SW480 (cell line): ENCODE results near the gene RAPGEF2.

Experiments
- DNase-seq: peaks from one replicate; pipeline ENCODE4 v3.0.0-alpha.2; 2016; ENCODE audit warnings: low spot score

RAPGEF2 gene

GRCh38 chr4:159279084-159279483 lies 176.2 kb downstream of the RAPGEF2 start:
- DNase-seq = no peak

GRCh38 chr4:159280442-159281172 lies 177.7 kb downstream of the RAPGEF2 start:
- DNase-seq = no peak

- DNase-seq = no peak
Measured at GRCh38 chr4:159281771-159282170, 178.9 kb downstream of the RAPGEF2 start.

GRCh38 chr4:159282329-159282728 lies 179.4 kb downstream of the RAPGEF2 start:
- no peak for DNase-seq

GRCh38 chr4:159282944-159283343 lies 180.1 kb downstream of the RAPGEF2 start:
- no peak for DNase-seq

GRCh38 chr4:159283696-159284095 lies 180.8 kb downstream of the RAPGEF2 start:
- no peak for DNase-seq

GRCh38 chr4:159284113-159284512 lies 181.2 kb downstream of the RAPGEF2 start:
- DNase-seq = no peak

- DNase-seq = no peak
Measured at GRCh38 chr4:159284733-159285132, 181.9 kb downstream of the RAPGEF2 start.

- DNase-seq = no peak
Measured at GRCh38 chr4:159287767-159288166, 184.9 kb downstream of the RAPGEF2 start.

- no peak for DNase-seq
Measured at GRCh38 chr4:159289682-159290081, 186.8 kb downstream of the RAPGEF2 start.

GRCh38 chr4:159290321-159291030 lies 187.6 kb downstream of the RAPGEF2 start:
- DNase-seq = no peak

GRCh38 chr4:159291176-159291575 lies 188.3 kb downstream of the RAPGEF2 start:
- no peak for DNase-seq

GRCh38 chr4:159292137-159292896 lies 189.4 kb downstream of the RAPGEF2 start:
- DNase-seq = no peak

GRCh38 chr4:159293811-159294515 lies 191.1 kb downstream of the RAPGEF2 start:
- DNase-seq = no peak

- no peak for DNase-seq
Measured at GRCh38 chr4:159296061-159296460, 193.2 kb downstream of the RAPGEF2 start.

- no peak for DNase-seq
Measured at GRCh38 chr4:159297091-159297490, 194.2 kb downstream of the RAPGEF2 start.

- DNase-seq = no peak
Measured at GRCh38 chr4:159298502-159298901, 195.6 kb downstream of the RAPGEF2 start.

GRCh38 chr4:159303435-159303834 lies 200.6 kb downstream of the RAPGEF2 start:
- no peak for DNase-seq

- no peak for DNase-seq
Measured at GRCh38 chr4:159305129-159305528, 202.2 kb downstream of the RAPGEF2 start.

- DNase-seq = no peak
Measured at GRCh38 chr4:159307929-159308328, 205.1 kb downstream of the RAPGEF2 start.

GRCh38 chr4:159308566-159309340 lies 205.9 kb downstream of the RAPGEF2 start:
- no peak for DNase-seq
